ENCODE results near the gene GSTP1.

DNA sequence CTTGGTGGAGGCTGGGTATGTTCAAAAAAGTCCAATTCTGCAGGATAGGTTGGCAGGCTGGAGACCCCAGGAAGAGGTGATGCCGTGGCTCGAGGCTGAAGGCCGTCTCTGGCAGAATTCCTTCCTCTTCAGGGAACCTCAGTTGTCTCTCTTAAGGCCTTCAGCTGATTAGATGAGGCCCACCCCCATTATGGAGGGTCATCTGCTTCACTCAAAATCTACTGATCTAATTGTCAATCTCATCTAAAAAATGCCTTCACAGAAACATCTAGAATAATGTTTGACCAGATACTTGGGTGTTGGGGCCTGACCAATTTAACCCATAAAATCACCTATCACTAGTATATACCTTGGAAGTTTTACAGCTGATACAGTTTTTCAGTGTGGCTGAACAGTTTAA, 27.4 kb upstream of the GSTP1 start:
- TF ChIP-seq, protein P1, sequence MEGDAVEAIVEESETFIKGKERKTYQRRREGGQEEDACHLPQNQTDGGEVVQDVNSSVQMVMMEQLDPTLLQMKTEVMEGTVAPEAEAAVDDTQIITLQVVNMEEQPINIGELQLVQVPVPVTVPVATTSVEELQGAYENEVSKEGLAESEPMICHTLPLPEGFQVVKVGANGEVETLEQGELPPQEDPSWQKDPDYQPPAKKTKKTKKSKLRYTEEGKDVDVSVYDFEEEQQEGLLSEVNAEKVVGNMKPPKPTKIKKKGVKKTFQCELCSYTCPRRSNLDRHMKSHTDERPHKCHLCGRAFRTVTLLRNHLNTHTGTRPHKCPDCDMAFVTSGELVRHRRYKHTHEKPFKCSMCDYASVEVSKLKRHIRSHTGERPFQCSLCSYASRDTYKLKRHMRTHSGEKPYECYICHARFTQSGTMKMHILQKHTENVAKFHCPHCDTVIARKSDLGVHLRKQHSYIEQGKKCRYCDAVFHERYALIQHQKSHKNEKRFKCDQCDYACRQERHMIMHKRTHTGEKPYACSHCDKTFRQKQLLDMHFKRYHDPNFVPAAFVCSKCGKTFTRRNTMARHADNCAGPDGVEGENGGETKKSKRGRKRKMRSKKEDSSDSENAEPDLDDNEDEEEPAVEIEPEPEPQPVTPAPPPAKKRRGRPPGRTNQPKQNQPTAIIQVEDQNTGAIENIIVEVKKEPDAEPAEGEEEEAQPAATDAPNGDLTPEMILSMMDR (IDR thresholded peaks at IDR 0.05), result no peak
- no peak for TF ChIP-seq POLR2A (IDR thresholded peaks at IDR 0.05)

Measured in uterus (tissue), 2 donors.